NCI-H1694 (cell line): ENCODE results near the gene LRRC17.
"Not testable (repeated sequence)": the region's sequence is repeated elsewhere in the genome, so short reads cannot be mapped to it uniquely, and the experiment has no call there.

Experiments used
- DNase-seq: peaks from one replicate; lab custom pipeline; 2025; lab: John Stamatoyannopoulos, UW

LRRC17 gene

GRCh38 chr7:102897856-102898531 lies 14.8 kb upstream of the LRRC17 start:
- DNase-seq = no peak

GRCh38 chr7:102898532-102898859 lies 14.3 kb upstream of the LRRC17 start:
- DNase-seq = no peak

GRCh38 chr7:102902052-102902451 lies 10.7 kb upstream of the LRRC17 start:
- DNase-seq = not testable (repeated sequence)

GRCh38 chr7:102903576-102903975 lies 9.2 kb upstream of the LRRC17 start:
- DNase-seq = not testable (repeated sequence)

- DNase-seq = no peak
Measured at GRCh38 chr7:102908676-102909075, 4.1 kb upstream of the LRRC17 start.

- no peak for DNase-seq
Measured at GRCh38 chr7:102913826-102914225, 1.0 kb downstream of the LRRC17 start.

GRCh38 chr7:102914585-102914984 lies 1.8 kb downstream of the LRRC17 start:
- DNase-seq = no peak

GRCh38 chr7:102916426-102916825 lies 3.6 kb downstream of the LRRC17 start:
- no peak for DNase-seq

- DNase-seq = no peak
Measured at GRCh38 chr7:102916881-102917280, 4.1 kb downstream of the LRRC17 start.

- DNase-seq = peak; percentile 11
Measured at GRCh38 chr7:102917436-102918353, 4.9 kb downstream of the LRRC17 start.

- DNase-seq = no peak
Measured at GRCh38 chr7:102918845-102919244, 6.0 kb downstream of the LRRC17 start.

GRCh38 chr7:102925976-102926782 lies 13.4 kb downstream of the LRRC17 start:
- DNase-seq = no peak

GRCh38 chr7:102926783-102927140 lies 14.0 kb downstream of the LRRC17 start:
- no peak for DNase-seq

- no peak for DNase-seq
Measured at GRCh38 chr7:102927312-102927933, 14.6 kb downstream of the LRRC17 start.

- DNase-seq = no peak
Measured at GRCh38 chr7:102931757-102932156, 19.0 kb downstream of the LRRC17 start.

GRCh38 chr7:102933763-102934162 lies 21.0 kb downstream of the LRRC17 start:
- DNase-seq = no peak

GRCh38 chr7:102934239-102934638 lies 21.4 kb downstream of the LRRC17 start:
- no peak for DNase-seq

GRCh38 chr7:102934701-102935100 lies 21.9 kb downstream of the LRRC17 start:
- no peak for DNase-seq

- no peak for DNase-seq
Measured at GRCh38 chr7:102935450-102936115, 22.8 kb downstream of the LRRC17 start.

- DNase-seq = no peak
Measured at GRCh38 chr7:102938679-102939078, 25.9 kb downstream of the LRRC17 start.

- no peak for DNase-seq
Measured at GRCh38 chr7:102942181-102942866, 29.5 kb downstream of the LRRC17 start.
